GM10248 (cell line): ENCODE results near the gene AUNIP.

Experiments
- CTCF ChIA-PET: fragments of 300-600 bp; sonication (Branson Sonifier 250); formaldehyde crosslinking; extraction: SDS; loops from one replicate; lab custom pipeline; 2021; ENCODE audit warnings: antibody characterized with exemption; lab: Yijun Ruan, JAX
- POLR2A ChIA-PET: fragments of 350-650 bp; sonication (Branson Sonifier 250); formaldehyde crosslinking; extraction: SDS; loops from one replicate; lab custom pipeline; 2020; ENCODE audit warnings: antibody characterized with exemption; lab: Yijun Ruan, JAX
- DNase-seq: peaks from one replicate; pipeline ENCODE4 v3.0.0; 2012; ENCODE audit errors: extremely low spot score
- TF ChIP-seq, protein P1 (sequence below): IDR thresholded peaks from 2 replicates; pipeline ENCODE4 v1.5.1; 2012; ENCODE audit warnings: mild to moderate bottlenecking, low read depth; ENCODE audit errors: extremely low read depth, missing control alignments, control extremely low read depth

Gene AUNIP

DNA sequence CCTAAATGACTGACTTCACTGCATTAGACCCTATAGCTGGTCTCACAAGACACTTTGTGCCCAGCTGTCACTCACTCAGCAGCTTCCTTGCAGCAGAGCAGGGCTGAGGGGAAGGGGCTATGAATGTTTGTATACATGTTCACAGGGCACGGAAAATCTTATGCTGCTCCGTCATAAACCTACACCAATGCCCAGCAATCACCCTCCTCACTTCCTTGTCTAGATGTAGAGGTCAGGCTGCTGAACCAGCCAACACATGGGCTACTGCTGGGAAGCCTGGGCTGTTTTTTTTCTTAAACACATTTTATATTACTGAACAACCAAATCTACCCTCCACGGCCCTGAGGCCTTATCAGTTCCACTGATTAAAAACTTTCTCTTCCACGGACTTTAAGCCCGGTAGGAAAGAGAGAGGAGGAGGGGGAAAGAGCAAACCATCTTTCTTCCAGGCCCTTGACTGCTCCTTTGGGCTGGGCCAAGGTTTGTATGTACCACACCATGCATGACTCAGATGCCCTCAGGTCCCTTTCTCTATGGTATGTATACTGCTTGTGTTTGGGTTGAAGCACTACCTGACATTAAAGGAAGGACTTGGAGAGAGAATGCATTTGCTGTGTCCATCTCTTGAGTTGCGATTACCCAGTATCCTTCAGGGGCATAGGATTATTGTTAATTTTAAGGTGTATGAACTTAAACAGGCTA is 26.8 kb downstream of the AUNIP start:
- ChIA-PET CTCF (interaction anchor here (0.6 to 1.9 kb wide), 4 partner anchors 22 to 1083 kb away, joined by 3 to 6 read pairs (median 4); partner anchors contain the start of gene PAFAH2), POLR2A (no interaction called here)
- TF ChIP-seq, protein P1, sequence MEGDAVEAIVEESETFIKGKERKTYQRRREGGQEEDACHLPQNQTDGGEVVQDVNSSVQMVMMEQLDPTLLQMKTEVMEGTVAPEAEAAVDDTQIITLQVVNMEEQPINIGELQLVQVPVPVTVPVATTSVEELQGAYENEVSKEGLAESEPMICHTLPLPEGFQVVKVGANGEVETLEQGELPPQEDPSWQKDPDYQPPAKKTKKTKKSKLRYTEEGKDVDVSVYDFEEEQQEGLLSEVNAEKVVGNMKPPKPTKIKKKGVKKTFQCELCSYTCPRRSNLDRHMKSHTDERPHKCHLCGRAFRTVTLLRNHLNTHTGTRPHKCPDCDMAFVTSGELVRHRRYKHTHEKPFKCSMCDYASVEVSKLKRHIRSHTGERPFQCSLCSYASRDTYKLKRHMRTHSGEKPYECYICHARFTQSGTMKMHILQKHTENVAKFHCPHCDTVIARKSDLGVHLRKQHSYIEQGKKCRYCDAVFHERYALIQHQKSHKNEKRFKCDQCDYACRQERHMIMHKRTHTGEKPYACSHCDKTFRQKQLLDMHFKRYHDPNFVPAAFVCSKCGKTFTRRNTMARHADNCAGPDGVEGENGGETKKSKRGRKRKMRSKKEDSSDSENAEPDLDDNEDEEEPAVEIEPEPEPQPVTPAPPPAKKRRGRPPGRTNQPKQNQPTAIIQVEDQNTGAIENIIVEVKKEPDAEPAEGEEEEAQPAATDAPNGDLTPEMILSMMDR, result no peak
- no peak for DNase-seq

- POLR2A ChIA-PET, result interaction anchor here (0.5 kb wide), 1 partner anchor 471 kb away, joined by 3 read pairs; no protein-coding TSS in a partner anchor
- CTCF ChIA-PET, result interaction anchor here (0.8 to 1.9 kb wide), 5 partner anchors 10 to 166 kb away, joined by 3 to 7 read pairs (median 4); partner anchors contain the start of genes MTFR1L and PAFAH2
- no peak for DNase-seq
- TF ChIP-seq, protein P1, result no peak
Measured at GRCh38 chr1:25831569-25832196, 27.6 kb downstream of the AUNIP start.

DNA sequence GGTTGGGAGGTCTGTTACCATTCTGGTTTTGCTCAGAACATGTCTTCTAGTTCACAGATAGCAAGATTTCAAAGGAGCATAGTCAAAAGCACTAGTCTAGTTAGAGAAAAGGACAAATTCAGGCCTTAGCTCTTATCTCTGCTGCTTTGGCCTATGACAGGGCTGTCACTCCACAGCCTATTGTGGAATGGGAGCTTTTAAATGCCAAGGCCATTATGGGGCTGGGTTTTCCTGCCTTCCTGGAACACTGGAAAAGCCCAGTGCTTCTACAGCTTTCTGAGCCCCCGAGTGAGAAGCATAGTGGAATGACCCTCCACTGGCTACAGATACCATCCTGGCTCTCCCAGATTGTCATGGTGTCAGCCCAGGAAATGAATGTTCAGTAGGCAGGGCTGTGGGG is 30.2 kb downstream of the AUNIP start:
- ChIA-PET CTCF (interaction anchor here (2.1 to 3.2 kb wide), 3 partner anchors 15 to 66 kb away, joined by 8 to 9 read pairs (median 9); no protein-coding TSS in a partner anchor), POLR2A (no interaction called here)
- TF ChIP-seq, protein P1, result no peak

DNA sequence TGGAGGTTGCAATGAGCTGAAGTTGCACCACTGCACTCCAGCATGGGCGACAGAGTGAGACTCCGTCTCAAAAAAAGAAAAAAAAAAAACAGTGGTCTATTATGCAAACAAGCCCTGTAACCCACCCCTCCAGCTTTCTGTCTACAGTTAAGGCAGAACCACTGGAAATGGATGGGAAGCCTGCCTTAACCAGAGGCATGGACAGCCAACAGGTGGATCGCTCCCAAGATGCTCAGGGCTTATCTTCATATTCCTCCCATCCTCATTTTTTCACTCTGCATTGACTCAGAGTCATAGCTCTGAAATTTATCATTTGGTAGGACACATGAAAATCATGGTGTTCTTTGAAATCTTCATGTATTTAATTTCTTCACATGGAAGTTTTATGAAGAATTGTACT is 30.8 kb downstream of the AUNIP start:
- CTCF ChIA-PET, result interaction anchor here (2.1 to 3.2 kb wide), 3 partner anchors 14 to 67 kb away, joined by 8 to 9 read pairs (median 9); no protein-coding TSS in a partner anchor
- TF ChIP-seq, protein P1, result no peak
- no peak for DNase-seq
- POLR2A ChIA-PET, result no interaction called here

More for the DNA sequence above, 30.2 kb downstream of the AUNIP start:
- no peak for DNase-seq

GRCh38 chr1:25826571-25826970 is 32.7 kb downstream of the AUNIP start:
- TF ChIP-seq, protein P1, result no peak
- DNase-seq, result no peak
- POLR2A ChIA-PET, result no interaction called here
- CTCF ChIA-PET, result interaction anchor here (1.7 kb wide), 1 partner anchor 10 kb away, joined by 3 read pairs; no protein-coding TSS in a partner anchor

GRCh38 chr1:25825605-25826004 is 33.7 kb downstream of the AUNIP start:
- CTCF ChIA-PET, result interaction anchor here (2.6 kb wide), 1 partner anchor 70 kb away, joined by 5 read pairs; no protein-coding TSS in a partner anchor
- no peak for DNase-seq
- TF ChIP-seq, protein P1, result no peak
- POLR2A ChIA-PET, result no interaction called here
